SHP77 (cell line): Measurements from ENCODE around the gene HK2.

Experiments used
- DNase-seq, 2 experiments: peaks; one replicate each; lab custom pipeline; 2025; lab: John Stamatoyannopoulos, UW

HK2 gene

DNA sequence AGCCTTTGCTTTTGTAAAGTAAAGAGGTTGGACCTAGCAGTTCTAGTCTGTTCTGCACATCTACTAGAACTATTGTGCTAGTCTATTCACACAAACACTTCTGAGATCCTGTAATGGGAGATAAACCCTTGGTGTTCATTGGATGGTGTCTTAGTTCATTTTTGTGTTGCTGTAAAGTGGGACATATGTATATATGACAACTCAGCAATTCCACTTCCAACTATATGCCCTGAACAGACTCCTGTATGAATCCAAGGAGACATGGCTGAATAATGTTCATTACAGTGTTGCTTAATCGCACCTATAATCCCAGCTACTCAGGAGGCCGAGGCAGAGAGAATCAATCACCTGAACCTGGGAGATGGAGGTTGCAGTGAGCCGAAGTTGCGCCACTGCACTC, 23.3 kb downstream of the HK2 start:
- DNase-seq: no peak

DNA sequence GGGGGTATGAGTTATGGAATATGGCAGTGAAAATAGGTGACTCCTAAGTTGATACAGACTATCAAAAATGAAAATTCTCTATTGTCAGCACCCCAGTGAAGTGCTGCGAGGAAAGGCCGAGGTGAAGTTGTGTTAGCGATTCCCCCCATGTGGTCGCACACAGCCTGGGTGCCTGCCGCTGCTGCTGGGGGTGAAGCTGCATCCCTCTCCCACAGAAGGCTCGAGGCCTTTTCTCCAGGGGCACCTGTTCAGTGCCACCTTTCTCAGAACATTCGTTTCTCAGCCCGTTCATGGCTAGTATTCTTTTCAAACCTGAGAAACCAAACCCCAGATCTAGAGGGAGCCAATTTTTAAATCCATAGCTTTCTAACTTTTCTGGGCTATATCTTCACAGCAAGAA, 23.8 kb downstream of the HK2 start:
- no peak for DNase-seq

DNA sequence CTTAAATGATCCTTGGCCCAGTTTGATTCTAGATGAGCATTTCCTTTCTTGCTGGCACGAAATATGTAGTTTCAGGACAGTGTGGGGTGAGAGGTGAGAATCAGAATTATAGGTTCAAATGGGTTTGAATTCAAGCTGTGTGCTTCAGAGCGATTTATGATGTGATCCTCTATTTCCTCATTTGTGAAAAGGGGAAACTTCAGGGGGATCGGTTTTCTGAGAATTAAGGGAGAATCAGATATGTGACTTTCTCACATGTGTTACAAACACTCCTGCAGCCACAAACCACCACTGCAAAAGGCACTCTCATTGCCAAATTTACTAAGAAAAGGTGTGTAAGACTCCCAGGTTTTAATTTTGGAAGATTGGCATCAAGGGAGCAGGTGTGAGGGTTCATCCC, 24.4 kb downstream of the HK2 start:
- DNase-seq: no peak

DNA sequence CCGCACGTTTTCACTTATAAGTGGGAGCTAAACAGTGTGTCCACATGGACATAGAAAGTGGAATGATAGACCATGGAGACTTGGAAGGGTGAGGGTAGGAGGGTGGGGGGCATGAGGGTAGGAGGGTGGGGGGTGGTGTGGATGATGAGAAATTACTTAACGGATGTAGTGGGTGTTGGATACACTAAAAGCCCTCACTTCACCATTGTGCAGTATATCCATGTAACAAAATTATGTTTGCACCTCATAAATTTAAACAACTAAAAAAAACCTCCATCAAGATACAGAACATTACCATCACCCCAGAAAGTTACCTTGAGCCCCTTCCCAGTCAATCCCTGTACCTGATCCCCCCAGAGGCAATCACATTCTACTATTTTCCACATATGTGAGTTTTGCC, 26.2 kb downstream of the HK2 start:
- DNase-seq: no peak

DNA sequence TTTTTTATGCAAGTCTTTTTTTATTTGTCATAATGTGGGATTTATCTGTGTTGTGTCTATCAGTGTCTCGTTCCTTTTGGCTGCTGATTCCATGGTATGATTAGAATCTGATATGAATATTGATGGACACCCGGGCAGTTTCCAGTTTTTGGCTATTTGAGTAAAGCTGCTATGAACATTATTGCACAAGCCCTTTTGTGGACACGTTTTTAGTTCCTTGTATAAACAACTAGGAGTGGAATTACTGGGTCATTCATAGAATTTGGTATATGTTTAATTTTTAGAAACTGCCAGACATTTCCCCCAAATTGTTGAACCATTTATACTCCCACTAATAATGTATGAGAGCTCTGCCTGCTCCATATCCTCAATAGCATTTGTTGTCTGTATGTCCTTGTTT, 26.6 kb downstream of the HK2 start:
- DNase-seq: no peak

DNA sequence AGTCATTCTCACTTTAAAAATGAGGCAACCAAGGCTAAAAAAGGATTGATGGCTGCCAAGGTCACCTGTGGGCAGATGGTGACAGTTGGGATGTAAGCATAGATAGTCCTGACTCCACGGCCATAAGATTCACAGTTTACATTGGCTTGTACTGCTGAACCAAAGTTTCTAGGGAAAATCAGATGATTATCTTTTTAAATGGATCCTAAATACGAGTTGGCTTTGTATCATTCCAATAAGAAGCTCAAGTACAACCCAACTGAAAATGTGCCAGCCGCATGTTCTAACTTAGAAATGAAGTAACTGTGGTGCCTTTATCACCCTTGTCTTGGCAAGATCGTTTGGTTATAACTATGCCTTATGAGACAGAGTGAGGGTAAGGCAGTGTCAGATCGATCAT, 27.6 kb downstream of the HK2 start:
- no peak for DNase-seq

DNA sequence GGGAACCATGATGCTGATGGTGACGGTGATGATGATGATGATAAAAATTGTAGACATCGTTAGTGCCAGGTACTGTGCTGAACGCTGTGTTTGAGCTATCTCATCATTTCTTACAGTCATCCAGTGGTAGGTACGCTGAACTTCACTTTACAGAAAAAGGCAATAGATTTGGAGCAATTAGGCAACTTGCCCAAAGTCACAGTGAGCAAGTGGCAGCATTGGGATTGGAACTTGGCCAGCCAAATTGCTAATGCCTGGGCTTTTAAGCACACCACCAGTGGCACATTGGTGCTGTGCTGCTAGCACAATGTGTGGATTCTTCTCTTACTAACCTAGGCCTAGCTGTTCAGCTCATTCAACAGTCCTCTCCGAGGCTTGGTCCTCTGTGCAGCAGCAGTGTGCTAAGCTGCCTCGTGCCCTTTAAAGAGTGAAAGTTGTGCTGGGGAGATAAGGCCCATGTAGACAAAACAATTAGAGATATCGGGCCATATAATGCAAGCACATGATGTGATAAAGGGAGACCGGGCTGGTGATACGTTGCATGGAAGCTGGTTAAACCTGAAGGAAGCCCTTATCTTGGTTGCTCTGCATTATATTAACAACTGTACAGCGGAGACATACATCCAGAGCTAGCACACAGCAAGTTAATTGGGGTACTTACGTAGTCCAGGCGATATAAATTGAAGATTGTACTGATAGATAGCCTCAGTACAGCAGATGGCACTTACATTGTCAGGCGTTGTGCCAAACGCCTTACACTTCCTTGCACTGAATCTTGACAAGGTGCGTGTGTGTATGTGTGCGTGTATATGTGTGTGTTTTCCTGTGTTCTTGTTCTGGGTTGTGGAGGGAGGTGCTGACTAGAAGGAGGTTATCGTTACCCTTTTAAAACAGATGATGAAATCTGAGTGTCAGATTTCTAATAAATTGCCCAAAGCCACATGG, 28.4 kb downstream of the HK2 start:
- DNase-seq: no peak

DNA sequence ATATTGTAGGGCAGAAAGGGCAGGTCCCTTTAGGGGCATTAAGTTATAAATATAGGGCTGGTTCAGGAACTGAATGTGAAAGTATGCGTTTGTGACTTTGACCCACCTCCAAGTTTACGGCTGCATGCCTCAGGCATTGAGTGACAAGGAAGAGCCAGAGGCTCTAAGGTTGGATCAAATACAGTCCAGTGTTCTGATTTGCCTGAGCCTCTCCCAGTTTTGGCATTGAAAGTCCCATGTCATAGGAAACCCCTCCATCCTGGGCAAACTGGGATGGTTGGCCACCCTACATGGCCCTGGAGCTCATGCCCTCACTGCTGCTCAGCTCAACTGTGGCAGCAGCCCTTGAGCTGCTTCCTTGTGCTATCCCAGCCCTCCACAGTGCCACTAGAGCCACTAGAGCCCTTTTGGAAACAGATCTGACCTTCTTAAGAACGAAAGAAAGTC, 29.9 kb downstream of the HK2 start:
- DNase-seq: no peak

DNA sequence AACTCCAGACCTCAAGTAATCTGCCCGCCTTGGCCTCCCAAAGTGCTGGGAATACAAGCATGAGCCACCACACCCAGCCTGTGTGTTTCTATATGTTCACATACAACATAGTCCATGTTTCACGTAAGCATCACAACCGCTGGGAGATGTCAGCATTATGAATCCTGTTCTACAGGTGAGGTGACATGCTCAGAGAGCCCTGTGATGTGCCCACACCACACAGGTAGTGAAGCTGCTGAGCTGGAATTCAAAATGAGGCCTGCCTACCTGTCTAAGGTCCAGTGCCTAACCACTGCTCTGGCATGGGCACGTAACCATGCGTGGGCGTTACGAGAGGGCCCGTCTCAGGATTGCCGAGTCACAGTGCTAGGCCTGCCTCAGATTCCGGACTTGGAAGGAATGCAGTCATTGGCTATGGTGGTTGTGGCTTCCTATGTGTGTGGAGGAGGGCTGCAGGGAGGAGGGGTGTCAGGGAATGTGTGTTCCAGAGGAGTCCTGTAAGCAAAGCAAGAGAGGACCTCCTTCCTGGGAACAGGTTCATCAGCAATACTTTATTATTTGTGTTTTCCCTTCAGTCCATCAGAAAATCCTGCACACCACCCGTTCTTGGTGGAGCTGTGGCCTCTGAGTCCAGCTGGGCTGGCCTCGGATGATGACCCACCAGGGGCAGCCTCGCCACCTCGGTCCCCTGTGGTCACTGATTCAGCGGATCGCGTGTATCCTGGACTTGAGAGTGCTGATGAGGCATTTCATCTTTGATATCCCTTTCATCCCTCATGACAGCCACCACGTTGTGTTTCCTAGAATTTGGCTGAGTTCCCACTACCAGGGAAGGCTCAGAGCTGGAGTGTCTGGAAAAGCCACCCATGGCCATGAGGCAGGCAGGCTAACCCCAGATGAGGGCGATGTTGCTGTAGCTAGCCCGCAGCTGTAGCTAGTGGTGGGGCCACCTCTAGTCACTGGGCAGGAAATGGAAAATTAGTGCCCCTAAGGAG, 31.1 kb downstream of the HK2 start:
- DNase-seq: no peak

DNA sequence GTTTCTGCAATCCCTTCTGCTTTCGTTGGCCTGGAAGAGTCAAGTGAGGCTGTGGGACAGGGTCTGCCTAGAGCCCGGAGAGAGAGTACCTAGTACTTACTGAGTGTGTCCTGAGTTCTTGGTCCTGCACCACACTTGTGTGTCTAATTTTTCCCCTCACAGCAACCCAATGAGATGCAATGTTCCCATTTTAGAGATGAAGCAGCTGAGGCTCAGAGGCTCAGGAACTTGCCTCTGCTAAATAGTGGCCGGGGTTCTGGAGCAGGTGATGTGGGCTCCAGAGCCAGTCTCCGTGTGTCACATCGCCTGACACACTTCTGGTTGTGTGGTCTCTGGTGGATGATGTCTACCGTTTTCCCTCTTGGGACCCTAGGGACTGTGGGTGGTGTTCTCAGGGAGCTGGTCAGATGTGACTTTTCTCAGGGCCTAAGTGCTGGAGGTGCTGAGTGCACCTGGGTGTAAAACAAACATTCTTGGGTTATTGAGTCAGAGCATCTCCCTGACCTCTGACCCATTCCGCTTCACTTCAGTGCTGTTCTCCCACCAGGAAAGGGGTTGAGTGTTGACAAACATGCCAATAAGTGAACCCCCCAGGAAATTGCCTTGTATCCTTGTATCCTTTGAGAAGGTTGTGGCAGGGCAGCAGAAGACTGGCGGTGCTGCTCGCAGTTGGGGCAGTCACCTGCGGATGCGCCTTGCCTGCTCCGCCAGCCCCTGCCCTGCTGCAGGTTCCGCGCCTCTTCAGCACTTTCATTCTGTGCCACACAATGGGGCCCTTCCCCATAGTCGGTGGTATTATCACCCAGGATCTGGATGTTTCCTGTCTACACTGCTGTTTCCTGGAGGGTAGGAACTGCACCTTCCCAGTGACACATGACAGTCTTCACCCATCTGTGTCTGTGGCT, 32.1 kb downstream of the HK2 start:
- no peak for DNase-seq

DNA sequence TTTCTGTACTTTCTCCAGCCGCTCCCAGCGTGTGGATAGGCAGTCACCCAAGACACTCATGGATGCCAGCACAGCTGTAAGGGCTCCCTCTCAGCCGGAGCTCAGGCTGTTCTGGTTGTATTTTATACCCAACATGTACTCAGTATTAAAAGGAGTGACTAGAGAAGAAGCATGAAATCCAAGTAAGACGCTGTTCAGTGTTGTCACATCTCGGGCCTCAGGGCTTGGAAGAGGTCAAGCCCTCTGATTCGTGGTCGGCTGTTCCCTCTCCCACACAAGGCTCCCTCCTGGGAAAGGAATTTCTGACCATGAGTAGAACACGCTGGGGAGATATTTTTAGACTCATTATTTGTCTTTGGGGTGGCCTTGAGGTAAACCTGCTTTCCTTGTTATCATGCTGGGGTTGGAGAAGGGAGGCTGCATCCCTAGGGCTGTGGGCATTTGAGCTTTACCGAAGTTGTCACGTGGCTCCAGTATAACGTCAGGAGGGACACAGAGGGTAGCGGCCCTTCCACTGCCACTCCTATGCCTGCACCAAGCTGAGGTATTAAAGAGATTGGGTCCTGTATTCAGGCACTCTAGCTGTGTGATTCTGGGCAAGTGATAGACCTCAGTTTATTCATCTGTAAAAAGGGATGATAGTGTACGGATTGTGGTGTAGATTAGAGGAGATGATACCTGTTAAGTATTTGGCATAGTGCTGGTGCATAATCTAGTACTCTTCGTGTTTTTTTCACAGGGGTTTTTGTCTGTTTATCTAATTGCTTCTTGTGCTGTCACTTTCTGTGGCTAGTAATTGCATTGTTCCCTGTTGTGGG, 34.1 kb downstream of the HK2 start:
- no peak for DNase-seq

DNA sequence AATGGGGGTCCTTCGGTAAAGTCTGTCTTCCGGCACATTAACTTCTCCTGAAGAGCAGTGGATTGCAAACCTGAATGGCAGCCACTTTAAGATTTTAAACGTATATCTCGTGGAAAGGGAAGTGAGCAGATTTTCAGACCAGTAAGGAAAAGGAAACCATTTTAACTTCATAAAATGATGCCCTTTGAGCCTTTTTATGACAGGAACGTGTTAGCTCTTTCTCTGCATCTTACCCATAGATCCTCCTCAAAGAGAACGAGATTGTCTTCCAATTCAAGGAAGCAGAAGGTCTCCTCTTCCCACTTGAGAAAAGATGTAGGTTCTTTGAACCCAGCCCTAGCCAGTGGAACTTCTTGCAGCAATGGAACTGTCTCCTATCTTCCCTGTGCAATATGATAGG, 35.6 kb downstream of the HK2 start:
- DNase-seq: no peak

DNA sequence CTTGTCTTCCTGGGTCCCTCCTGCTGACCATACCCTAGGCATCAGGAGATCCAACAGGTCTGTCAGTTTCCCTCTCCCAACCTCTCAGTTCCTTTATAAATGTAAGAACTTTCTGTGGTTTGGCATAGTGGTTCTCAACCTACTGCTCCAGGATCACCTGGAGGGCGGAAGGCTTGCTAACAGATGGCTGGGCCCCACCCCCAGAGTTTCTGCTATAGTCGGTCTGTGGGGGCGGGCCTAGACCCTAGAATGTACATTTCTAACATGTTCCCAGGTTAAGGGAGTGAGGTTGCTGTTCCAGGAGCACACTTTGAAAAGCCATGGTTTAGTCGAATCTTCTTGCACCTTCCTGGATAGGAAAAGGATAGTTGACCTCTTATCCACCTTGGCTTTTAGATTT, 37.0 kb downstream of the HK2 start:
- no peak for DNase-seq

DNA sequence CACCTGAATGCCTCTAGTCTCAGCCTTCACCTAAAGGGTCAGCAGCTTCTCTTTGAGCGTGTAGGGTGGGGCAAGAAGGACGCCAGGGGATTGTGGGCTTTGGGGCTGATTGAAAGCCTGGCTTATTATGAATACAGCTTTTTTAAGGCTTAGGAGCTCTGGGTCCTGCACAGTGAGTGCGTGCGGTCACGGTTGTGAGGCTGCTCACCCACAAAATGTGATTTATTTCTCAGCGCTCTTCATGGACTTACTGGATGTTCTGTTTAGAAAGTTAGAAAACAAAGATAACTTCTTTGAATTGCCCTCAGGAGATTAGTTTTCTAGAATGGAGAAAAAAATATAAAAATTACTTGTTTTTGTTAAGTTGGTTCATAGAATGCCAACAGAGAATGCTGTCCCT, 37.5 kb downstream of the HK2 start:
- DNase-seq: no peak

DNA sequence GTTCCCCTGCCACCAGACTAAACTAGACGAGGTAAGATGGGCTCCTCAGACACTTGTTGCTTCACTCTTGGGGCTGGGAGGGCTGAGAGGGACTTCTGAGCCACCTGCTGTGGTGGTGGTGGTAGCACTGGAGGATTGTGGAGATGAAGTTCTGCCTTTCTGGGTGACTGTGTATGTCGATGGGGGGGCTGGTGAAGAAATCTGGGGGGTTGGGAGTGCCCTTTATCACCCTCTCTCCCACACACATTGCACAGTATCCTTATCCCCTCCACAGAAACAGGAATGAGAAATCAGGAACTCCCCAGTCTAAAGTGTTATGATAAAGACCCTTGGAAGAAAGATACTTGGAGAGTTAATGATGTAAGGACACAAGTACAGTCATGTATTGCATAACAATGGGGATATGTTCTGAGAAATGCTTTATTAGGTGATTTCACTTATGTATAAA, 38.5 kb downstream of the HK2 start:
- DNase-seq: no peak

DNA sequence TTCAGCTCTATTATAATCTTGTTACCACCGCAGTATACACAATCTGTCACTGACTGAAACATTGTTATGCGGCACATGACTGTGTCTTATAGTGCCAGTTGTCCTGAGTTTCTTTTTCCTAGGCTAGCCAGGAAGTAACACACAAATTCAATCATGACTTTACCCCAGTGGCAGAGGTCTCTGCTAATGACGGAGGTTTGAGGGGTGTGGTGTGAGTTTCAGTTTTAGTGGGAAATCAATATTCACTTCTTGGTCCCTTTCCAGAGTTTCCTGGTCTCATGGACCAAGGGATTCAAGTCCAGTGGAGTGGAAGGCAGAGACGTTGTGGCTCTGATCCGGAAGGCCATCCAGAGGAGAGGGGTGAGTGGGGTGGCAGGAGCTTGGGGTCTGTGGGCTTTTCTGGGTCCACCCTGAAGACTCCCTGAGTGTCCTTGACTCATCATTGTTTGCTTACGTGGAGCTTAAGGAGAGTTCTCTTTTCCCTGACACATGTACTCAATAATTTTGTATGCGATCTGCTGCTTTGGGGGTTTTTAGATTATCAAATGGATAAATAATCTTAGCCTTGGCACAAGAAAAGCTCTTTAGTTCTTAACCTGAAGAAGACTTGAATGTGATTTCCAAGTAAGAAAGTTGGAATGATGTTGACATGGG, 39.2 kb downstream of the HK2 start:
- DNase-seq: no peak

DNA sequence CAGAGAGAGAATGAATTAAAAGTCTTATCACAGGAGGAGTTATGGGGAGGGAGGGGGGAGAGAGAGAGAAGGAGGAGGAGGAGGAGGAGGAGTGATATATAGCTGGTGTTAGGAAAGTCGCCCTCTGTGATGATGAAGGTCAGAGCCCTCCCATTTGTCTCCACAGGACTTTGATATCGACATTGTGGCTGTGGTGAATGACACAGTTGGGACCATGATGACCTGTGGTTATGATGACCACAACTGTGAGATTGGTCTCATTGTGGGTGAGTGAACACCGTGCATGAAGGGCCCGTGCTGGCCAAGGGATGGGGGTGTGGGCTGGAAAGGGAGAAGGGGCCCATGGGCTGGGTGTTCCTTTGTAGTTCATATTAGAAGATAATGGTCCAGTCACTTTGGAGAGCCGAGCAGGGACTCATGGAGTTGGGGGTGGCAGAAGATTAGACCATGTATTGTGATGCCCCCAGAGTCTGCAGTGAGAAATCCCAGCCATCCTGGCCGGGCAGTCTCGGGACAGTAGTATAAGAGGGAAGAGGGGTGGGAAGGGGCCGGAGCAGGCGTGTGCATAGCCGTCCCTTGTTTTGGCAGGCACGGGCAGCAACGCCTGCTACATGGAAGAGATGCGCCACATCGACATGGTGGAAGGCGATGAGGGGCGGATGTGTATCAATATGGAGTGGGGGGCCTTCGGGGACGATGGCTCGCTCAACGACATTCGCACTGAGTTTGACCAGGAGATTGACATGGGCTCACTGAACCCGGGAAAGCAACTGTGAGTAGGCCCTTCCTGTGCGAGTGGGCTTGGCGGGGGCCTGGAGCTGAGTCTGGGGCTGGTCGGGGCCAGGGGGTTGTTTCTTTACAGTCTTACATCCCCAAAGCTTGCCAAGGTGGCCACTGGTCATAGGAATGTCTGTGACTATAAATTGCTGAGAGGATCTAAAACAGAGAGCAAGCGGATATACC, 40.0 kb downstream of the HK2 start:
- DNase-seq: no peak

DNA sequence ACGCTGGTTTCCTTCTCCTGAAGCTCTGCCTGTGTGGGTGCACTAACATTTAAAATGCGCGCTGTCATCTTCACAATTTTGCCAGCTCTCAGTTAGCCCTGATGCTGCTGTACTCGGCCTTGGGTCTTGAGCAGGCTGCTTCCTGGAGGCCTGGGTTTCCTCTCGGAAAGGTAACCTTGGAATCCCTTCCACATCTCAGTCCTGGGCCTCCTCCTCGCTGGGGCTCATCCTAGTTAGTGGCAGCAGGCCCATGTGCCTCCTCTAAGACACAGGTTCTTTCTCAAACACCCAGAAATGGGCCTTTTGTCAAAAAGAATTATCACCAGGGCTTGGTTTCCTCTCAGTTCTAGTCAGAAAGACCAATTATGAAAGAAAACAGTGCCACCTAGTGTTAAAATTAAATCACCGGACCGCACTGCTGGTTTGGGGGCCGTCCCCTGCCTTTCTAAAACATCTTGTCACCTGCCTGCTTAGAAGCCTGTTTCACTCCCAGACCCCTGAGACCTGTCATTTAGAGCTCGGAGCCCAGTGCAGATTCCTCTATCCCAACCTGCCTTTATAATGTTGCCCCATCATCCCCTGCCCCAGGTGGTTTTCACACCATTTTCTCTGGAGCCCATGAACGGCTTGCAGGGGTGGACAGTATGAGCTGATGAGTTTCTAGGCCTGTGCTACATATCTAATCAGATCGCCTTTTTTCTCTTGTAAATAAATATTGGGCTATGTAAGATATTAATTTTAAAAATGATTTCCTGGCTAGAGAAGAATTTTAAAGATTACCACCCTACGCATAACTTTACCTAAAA, 42.4 kb downstream of the HK2 start:
- DNase-seq: peak; percentile 30 to 31
